HG02571 (cell line): ENCODE data around the gene ECT2.
"Not testable (repeated sequence)": the region's sequence is repeated elsewhere in the genome, so short reads cannot be mapped to it uniquely, and the experiment has no call there.

Experiments used
- ATAC-seq: cut with Tn5 transposase; IDR thresholded peaks from one replicate; pipeline ENCODE4 v1.9.1; 2021; ENCODE audit warnings: mild to moderate bottlenecking, moderate library complexity; ENCODE audit not compliant: unreplicated experiment

Gene ECT2

GRCh38 chr3:172808969-172809546 is 58.5 kb downstream of the ECT2 start:
- ATAC-seq: no peak

DNA sequence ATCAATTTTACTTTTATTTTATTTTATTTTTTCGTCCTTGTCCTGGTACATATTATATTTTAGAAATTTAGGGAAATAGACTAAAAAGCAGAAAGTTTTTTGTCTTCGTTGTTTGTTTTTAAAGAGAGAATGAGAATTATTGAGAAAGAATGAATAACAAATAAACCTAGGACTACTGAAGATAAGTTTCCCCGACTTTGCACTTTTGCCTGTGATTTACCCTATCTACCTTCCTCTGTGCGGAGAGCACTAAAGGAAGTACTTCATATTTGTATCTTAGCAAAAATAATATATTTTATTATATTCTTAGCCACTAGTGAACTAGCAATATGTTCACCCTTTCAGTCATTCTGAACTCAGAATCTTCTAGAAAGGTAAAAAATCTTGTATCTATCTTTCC is 60.6 kb downstream of the ECT2 start:
- ATAC-seq: no peak

- no peak for ATAC-seq
Measured at GRCh38 chr3:172813462-172813861, 62.9 kb downstream of the ECT2 start.

DNA sequence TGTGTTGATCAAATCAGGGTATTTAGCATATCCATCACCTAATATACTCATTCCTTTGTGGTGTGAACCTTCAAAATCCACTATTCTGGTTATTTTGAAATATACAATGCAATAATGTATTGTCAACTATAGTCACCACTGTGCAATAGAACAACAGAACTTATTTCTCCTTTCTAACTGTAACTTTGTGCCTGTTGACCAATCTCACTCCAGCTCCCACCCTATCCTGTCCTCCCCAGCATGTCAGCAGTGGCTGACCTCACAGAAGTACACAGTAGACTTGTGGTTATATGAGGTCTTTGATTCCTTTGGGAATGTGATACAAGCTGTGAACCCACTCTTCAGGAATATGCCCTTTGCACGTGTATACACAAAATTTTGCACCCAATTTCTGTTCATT is 64.2 kb downstream of the ECT2 start:
- ATAC-seq: no peak

GRCh38 chr3:172815857-172816256 is 65.3 kb downstream of the ECT2 start:
- no peak for ATAC-seq

- no peak for ATAC-seq
Measured at GRCh38 chr3:172816281-172816680, 65.8 kb downstream of the ECT2 start.

DNA sequence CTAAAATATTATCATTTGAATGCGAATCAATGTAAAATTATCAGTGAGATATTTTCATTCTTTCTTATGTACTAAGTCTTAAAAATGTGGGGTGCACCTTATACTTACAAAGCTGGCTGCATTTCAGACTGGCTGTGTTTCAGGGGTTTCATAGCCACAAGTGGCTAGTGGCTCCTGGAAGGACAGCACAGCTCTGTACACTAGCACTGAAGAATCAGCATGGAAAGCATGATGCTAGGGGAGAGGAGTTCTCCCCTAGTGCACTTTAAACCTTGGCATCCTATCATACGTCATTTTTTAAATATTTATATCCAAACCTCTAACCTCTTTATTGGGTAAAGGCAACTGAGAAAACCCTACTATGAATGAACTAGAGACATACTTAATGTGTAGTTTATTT is 66.4 kb downstream of the ECT2 start:
- ATAC-seq: no peak

GRCh38 chr3:172820492-172820891 is 70.0 kb downstream of the ECT2 start:
- ATAC-seq: no peak

DNA sequence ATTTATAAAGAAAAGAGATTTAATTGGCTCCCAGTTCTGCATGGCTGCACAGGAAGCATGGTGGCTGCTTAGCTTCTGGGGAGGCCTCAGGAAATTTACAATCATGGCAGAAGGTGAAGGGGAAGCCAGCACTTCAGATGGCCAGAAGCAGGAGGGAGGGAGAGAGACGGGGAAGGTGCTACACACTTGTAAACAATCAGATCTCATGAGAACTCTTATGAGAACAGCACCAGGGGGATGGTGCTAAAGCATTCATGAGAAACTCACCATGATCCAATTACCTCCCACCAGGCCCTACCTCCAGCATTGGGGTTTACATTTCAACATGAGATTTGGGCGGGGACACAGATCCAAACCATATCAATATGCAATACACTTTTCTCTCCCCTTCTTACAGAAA is 73.7 kb downstream of the ECT2 start:
- ATAC-seq: no peak

- ATAC-seq: not testable (repeated sequence)
Measured at GRCh38 chr3:172827231-172827630, 76.7 kb downstream of the ECT2 start.

DNA sequence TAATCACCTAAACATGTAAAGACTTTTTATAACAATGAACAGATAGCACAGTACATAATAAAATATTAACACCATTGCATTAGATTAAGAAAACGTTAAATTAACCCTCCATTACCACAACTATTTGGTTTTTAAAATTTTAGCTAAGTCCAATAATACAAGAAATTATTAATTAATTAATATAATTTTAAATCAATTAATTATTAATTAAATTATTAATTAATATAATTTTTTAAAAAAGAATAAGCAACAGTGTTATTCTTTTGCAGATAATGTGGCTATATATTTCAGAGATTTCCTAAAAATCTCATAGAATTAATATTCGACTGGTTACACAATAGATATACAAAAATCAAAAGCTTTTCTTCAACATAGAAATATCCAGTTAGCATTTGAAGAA is 82.5 kb downstream of the ECT2 start:
- ATAC-seq: no peak

GRCh38 chr3:172836390-172836997 is 86.0 kb downstream of the ECT2 start:
- ATAC-seq: no peak

DNA sequence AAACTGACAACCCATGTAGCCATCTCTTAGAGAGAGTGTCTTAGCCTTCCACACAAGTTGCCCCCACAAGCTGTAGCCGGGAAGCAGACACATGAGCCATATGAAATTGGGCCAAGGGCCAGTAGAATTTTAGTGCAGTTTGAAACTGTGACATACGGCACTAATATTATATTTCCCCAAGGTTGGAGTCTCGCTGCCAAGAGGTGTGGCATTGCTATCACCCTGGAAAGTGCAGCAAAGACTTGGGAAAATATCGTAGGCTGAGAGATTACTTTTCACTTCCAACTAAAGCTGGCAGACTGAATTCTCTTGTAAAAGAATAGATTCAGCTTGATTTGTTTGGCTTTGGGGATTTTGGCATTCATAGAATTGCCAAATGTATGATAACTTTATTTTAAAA is 89.2 kb downstream of the ECT2 start:
- ATAC-seq: no peak

- ATAC-seq: no peak
Measured at GRCh38 chr3:172840463-172840862, 89.9 kb downstream of the ECT2 start.

- ATAC-seq: no peak
Measured at GRCh38 chr3:172840913-172841312, 90.4 kb downstream of the ECT2 start.

DNA sequence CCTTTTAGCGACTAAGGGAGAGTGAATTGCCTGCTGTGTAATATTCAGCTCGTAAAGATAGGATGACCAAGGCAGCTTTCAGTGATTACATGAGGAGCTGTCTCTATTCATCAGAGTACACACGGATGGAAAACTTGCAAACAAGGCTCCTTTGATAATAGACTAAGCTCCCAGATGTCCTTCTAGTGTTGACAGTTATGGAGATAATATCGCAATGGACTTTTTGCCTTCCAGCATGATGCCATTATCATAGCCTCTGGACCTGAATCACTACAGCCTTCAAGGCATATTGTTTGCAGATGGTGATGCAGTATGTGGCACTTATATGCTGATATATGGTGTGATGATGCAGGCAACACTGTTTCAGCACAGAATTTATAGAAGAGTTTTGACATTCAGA is 93.9 kb downstream of the ECT2 start:
- ATAC-seq: no peak

GRCh38 chr3:172846103-172846561 is 95.6 kb downstream of the ECT2 start:
- no peak for ATAC-seq

- no peak for ATAC-seq
Measured at GRCh38 chr3:172846706-172847105, 96.2 kb downstream of the ECT2 start.

DNA sequence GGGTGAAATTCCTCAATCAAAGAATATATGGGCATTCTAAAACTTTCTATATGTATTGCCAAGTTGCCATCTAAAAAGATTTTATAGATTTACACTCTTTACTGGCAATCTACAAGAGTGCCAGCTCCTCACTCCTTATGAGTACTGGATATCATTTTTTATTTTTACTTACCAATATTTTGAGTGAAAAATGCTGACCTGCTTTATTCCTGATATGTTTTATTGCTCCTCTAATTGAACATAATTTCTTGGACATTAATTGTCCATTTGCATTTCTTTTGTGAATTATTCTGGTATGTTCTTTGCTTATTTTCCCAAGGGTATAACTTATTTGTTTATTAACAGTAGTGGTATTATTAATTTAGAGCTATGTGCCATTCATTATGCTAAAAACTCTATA is 96.8 kb downstream of the ECT2 start:
- no peak for ATAC-seq

DNA sequence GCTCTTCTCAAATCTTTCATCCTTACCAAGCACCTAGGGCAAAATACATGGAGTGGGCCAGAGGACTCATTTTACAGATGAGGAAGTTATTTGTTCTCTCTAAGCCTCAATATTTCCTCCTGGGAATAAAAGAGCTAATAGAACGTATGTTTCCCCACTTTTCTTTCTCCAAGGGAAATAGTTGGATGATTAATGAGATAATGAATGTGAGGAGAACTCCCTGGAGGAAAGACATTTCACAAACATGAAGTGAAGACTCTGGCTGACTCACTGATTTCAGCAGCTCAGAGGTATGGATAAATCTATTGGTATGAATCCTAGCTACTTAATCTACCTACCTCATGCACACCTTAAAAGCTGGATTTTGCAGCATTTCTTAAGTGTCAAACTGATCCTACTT is 98.4 kb downstream of the ECT2 start:
- ATAC-seq: no peak

- ATAC-seq: no peak
Measured at GRCh38 chr3:172853005-172853404, 102.5 kb downstream of the ECT2 start.

- no peak for ATAC-seq
Measured at GRCh38 chr3:172853921-172854666, 103.6 kb downstream of the ECT2 start.
